ENCODE measurements around the gene GDI1. TPM values are rescaled to one million over a fixed set of nuclear protein-coding genes. Genes with fewer than 3 reads are reported as not detected.

Gene GDI1
- total RNA-seq, 4 donors from 2014 or later, result 50.5 to 83.5 (median 61.5) TPM

DNA sequence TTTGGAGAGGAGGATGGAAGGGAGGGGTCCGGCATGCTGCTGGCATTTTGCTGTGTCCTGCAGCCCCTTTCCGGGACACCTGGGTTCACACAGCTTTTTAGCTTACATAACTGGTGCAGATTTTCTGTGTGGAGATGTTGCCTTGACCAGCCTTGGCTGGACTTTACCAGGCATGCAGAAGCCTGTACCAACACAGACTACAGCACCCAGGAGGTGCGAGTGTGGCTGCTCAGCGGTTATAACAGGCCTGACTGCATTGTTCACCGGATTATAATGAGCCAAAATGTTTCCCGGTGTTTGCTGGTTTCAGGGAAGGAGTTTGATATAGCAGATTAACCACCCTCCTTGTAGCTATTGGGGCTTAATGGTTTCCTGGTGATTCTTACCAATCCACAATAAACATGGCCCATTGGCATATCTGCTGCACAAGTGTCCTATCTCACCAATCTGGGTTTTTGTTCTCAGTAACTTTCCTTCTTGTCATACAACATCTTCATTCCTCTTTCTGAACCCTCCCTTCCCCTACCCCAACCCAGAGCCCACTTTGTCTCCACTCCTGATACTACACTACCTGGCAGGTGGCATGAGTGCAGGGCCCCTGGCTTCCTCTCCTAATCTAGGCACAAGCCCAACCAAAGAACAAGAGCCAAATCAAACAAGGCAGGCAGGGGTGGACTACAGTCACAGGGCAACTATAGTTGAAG lies 34.9 kb upstream of the GDI1 start:
- WGBS, 2 donors, result 11 to 56% methylated on average over 6 of the region's 6 CpGs
- H3K4me3 ChIP-seq (ENCODE audit: low read depth, poor library complexity, severe bottlenecking), result no peak overlapping the region
- intact Hi-C loops (cut with DNase I; ENCODE audit: low total_unique reads), result no loop called here
- DNase-seq (ENCODE audit: low spot score in 2 of 2), result no peak
- TF ChIP-seq CTCF (IDR thresholded peaks at IDR 0.05), result no peak
- TF ChIP-seq POLR2A (IDR thresholded peaks at IDR 0.05), result no peak

DNA sequence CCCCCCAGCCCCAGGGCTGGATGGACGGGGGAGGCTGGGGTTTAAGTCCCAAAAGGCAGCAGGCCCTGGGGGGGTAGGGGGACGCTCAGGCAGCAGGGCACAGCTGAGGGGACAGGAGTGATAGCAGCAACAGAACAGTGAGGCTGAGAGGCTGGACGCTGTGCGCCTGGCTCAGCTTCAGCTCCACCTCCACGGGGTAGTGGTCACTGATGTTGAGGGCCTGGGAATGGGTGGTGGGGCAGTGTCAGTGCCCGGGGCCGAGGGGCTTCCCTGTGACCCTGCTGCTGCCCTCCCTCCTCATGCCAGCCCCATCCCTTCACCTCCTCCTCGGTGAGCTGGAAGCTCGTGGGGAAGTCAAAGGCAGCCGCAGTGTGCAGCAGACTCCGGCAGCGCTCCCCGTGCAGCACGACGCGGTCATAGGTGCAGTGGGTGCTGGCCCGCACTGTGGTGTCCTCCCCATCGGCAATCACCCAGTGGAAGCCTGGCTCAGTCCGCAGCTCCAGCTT lies 34.3 kb upstream of the GDI1 start:
- intact Hi-C loops (cut with DNase I; ENCODE audit: low total_unique reads), result no loop called here
- TF ChIP-seq CTCF (IDR thresholded peaks at IDR 0.05) (no peak), POLR2A (IDR thresholded peaks at IDR 0.05) (no peak)
- WGBS, 2 donors, result 87 to 88% methylated on average over 3 to 15 of the region's 19 CpGs
- no peak overlapping the region for H3K4me3 ChIP-seq (ENCODE audit: low read depth, poor library complexity, severe bottlenecking)
- no peak for DNase-seq (ENCODE audit: low spot score in 2 of 2)

DNA sequence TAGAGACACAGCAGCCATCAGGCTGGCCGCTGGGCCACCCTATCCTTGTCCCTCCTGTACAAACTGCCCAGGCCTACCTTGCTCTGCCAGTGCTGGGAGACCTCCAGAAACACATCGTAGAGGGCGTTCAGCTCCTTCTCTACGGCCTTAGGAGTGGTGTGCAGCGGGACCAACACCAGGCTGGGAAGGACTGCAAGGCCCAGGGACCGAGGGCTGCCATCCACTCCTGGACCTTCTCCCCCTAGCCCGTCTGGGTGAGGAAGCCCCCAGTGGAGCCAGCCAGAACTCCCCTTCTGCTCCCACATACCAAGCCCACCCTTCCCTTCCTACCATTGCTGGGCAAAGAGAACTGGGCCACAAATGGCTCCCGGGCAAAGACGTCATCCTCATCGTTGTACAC lies 33.8 kb upstream of the GDI1 start:
- 87 to 93% methylated on average over 9 to 10 of the region's 10 CpGs for WGBS, 2 donors
- no peak overlapping the region for H3K4me3 ChIP-seq (ENCODE audit: low read depth, poor library complexity, severe bottlenecking)
- intact Hi-C loops (cut with DNase I; ENCODE audit: low total_unique reads), result no loop called here
- DNase-seq (ENCODE audit: low spot score in 2 of 2), result no peak
- TF ChIP-seq CTCF (IDR thresholded peaks at IDR 0.05) (no peak), POLR2A (IDR thresholded peaks at IDR 0.05) (no peak)

DNA sequence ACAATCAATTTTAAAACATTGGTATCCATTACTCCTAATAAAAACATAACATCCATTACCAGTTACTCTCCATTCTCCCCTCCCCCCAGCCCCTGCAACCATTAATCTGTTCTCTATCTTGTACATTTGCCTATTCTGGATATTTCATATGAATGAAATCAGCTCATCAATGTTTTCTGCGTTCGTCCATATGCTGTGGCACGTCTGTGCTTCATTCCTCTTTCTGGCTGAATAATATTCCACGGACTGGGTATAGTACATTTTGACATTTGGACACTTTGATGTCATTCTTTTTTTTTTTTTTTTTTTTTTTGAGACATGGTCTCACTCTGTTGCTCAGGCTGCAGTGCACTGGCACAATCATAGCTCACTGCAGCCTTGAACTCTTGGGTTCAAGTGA lies 33.1 kb upstream of the GDI1 start:
- intact Hi-C loops (cut with DNase I; ENCODE audit: low total_unique reads), result no loop called here
- TF ChIP-seq POLR2A (IDR thresholded peaks at IDR 0.05) (no peak), CTCF (IDR thresholded peaks at IDR 0.05) (no peak)
- no peak overlapping the region for H3K4me3 ChIP-seq (ENCODE audit: low read depth, poor library complexity, severe bottlenecking)
- 68 to 92% methylated on average over 4 of the region's 4 CpGs for WGBS, 2 donors
- DNase-seq (ENCODE audit: low spot score in 2 of 2), result no peak

DNA sequence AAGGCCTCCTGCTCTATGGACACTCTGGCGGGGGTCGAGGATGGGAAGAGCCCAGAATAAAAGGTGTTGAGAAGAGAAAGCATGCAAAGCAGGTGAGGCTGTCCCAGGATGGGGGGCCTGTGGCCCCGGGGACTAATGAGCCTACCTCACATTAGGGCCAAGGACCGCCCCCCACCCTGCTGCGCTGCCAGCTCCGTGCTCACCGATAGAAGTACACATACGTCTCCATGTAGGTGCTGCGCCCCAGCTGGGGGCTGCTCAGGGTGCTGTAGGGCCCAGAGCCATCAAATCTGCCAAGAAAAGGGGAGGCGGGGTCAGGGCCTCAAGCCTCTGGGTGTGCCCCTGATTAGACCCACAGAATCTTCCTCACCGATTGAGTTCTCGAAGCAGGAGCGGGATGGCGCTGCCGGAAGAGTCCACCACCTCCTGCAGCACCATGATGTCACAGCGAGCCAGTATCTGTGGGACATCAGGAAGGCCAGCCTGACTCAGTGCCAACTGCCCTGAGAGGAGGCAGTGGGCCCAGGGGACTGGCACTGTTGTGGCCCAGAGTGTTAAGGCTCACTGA lies 32.2 kb upstream of the GDI1 start:
- no peak for DNase-seq (ENCODE audit: low spot score in 2 of 2)
- WGBS, 2 donors, result 86 to 95% methylated on average over 9 to 16 of the region's 16 CpGs
- intact Hi-C loops (cut with DNase I; ENCODE audit: low total_unique reads), result no loop called here
- TF ChIP-seq CTCF (IDR thresholded peaks at IDR 0.05), result no peak
- no peak for TF ChIP-seq POLR2A (IDR thresholded peaks at IDR 0.05)
- no peak overlapping the region for H3K4me3 ChIP-seq (ENCODE audit: low read depth, poor library complexity, severe bottlenecking)
